ENCODE results near the gene ADGRG6. TPM values are rescaled to one million over a fixed set of nuclear protein-coding genes. Genes with fewer than 3 reads are reported as not detected.

Gene ADGRG6
- total and polyA plus RNA-seq, 2 of the 8 experiments (the other 6 are each of a cell fraction or from before 2014, with no cell fraction given) = 1.1 to 6.2 TPM

- no peaks in the 10 kb centered on the region for H3K79me2 ChIP-seq (ENCODE audit: control insufficient read depth in 1 of 2, insufficient read depth in 2 of 2, low read length in 2 of 2)
- no peaks in the 10 kb centered on the region for H3K9me3 ChIP-seq (ENCODE audit: insufficient read depth in 2 of 2, low read depth in 1 of 2, low read length in 1 of 2)
- DNase-seq (ENCODE audit: low read depth in 1 of 2, low spot score in 2 of 2) = no peak
- H2BK15ac ChIP-seq (ENCODE audit: low read length) = no peak overlapping the region
- no peak overlapping the region for H2AK5ac ChIP-seq (ENCODE audit: low read depth, low read length)
- H4K20me1 ChIP-seq (replicated peaks in 1 of 2; ENCODE audit: control insufficient read depth in 1 of 2, insufficient read depth in 2 of 2, low read length in 2 of 2) = no peaks in the 10 kb centered on the region
- H3K36me3 ChIP-seq (ENCODE audit: control insufficient read depth in 2 of 4, insufficient read depth in 4 of 4, low read length in 3 of 4) = no peaks in the 10 kb centered on the region
- H3K4me3 ChIP-seq (ENCODE audit: extremely low read depth in 1 of 4, insufficient read depth in 2 of 4, low read depth in 3 of 4, low read length in 4 of 4) = no peak overlapping the region
- H2BK120ac ChIP-seq (replicated peaks; ENCODE audit: low read depth, low read length) = no peak overlapping the region
- peaks cover 0 to 3% (median 0%) of the 10 kb centered on the region in 4 experiments; a peak in 2 of 7 replicates for H3K4me1 ChIP-seq (replicated peaks in 1 of 4; ENCODE audit: control insufficient read depth in 3 of 4, insufficient read depth in 4 of 4, low read length in 3 of 4)
- no peak overlapping the region for H2BK20ac ChIP-seq (ENCODE audit: low read length)
- no peak overlapping the region for H3K27ac ChIP-seq (ENCODE audit: low read depth, low read length)
- H3K56ac ChIP-seq (replicated peaks; ENCODE audit: insufficient read length, low read depth, low read length) = no peak overlapping the region
- no peak overlapping the region for H4K8ac ChIP-seq (ENCODE audit: extremely low read depth, insufficient read depth, low read length)
- H3K23me2 ChIP-seq (ENCODE audit: low read depth, low read length) = peaks cover 3% of the 10 kb centered on the region; the same call in 1 of the 2 replicates
- CTCF ChIA-PET (ENCODE audit: partially characterized antibody) = interaction anchor here (0.5 to 1.7 kb wide), 3 partner anchors 23 to 431 kb away, joined by 3 to 4 read pairs (median 3); no protein-coding TSS in a partner anchor
- POLR2A ChIA-PET (ENCODE audit: partially characterized antibody) = no interaction called here
- H3K18ac ChIP-seq (ENCODE audit: extremely low read depth, low read length) = no peak overlapping the region
- no peak overlapping the region for H4K5ac ChIP-seq (ENCODE audit: insufficient read length, low read depth, low read length)
- H3K14ac ChIP-seq (ENCODE audit: insufficient read length) = no peak overlapping the region
- H2BK5ac ChIP-seq (ENCODE audit: low read depth, low read length) = no peak overlapping the region
- H3K27me3 ChIP-seq (replicated peaks in 1 of 4; ENCODE audit: control insufficient read depth in 3 of 4, extremely low read depth in 1 of 4, insufficient read depth in 3 of 4, low read length in 3 of 4) = peaks cover 0 to 14% (median 13%) of the 10 kb centered on the region in 4 experiments; a peak in 5 of 7 replicates
- no peak overlapping the region for H2BK12ac ChIP-seq (ENCODE audit: low read depth, low read length)
- H2AFZ ChIP-seq (ENCODE audit: low read length) = no peak overlapping the region
- H3K79me1 ChIP-seq (ENCODE audit: low read depth, low read length) = no peaks in the 10 kb centered on the region
- H3K4ac ChIP-seq (replicated peaks; ENCODE audit: insufficient read length, low read depth, low read length) = no peak overlapping the region
- H3K23ac ChIP-seq (ENCODE audit: insufficient read length) = no peak overlapping the region
- no peak overlapping the region for H3K4me2 ChIP-seq (ENCODE audit: insufficient read depth in 1 of 2, low read depth in 2 of 2, low read length in 2 of 2)
- 85% methylated on average over 1 of the region's 1 CpG; no CpG with 5 or more reads in 1 of the 2 experiments for WGBS, 2 experiments (ENCODE audit: extremely low coverage in 1 of 2, insufficient coverage in 1 of 2, insufficient read length in 1 of 2, insufficient replicate concordance in 2 of 2, low coverage in 1 of 2, low lambda C conversion rate in 2 of 2, missing lambda C conversion rate in 1 of 2)
- no peak overlapping the region for H4K91ac ChIP-seq (replicated peaks; ENCODE audit: insufficient read length, low read length)
- no peak for FAIRE-seq
- H3K9ac ChIP-seq (replicated peaks in 1 of 4; ENCODE audit: extremely low read depth in 1 of 4, low read depth in 3 of 4, low read length in 3 of 4) = no peak overlapping the region
- TF ChIP-seq TAF7 (optimal IDR thresholded peaks at IDR 0.05; ENCODE audit: borderline replicate concordance, low read depth, low read length) (no peak), ATF3 (IDR thresholded peaks at IDR 0.05; ENCODE audit: insufficient read depth, low read depth, low read length) (no peak), EP300 (IDR thresholded peaks at IDR 0.05; ENCODE audit: borderline replicate concordance in 1 of 2, low read depth in 2 of 2, low read length in 2 of 2) (no peak), SIX5 (IDR thresholded peaks at IDR 0.05; ENCODE audit: low read depth, low read length) (no peak), GTF2F1 (IDR thresholded peaks at IDR 0.05; ENCODE audit: borderline replicate concordance, low read depth, low read length) (no peak), USF2 (IDR thresholded peaks at IDR 0.05; ENCODE audit: low read length) (no peak), TEAD4 (IDR thresholded peaks at IDR 0.05; ENCODE audit: low read depth, low read length) (no peak), RXRA (IDR thresholded peaks at IDR 0.05; ENCODE audit: insufficient read depth, low read depth, low read length) (no peak), PHF8 (conservative IDR thresholded peaks at IDR 0.05; ENCODE audit: low read depth, low read length) (no peak), CHD1 (IDR thresholded peaks at IDR 0.05; ENCODE audit: low read depth, low read length) (no peak), SRF (IDR thresholded peaks at IDR 0.05; ENCODE audit: low read depth, low read length) (no peak)
Measured at GRCh38 chr6:142306736-142307135, 4.9 kb downstream of the ADGRG6 start.

All from H1 (cell line).